ENCODE results near the gene MFSD12. TPM values are rescaled to one million over a fixed set of nuclear protein-coding genes. Genes with fewer than 3 reads are reported as not detected.

The MFSD12 gene
- total and polyA plus RNA-seq, 2 of the 8 experiments (the other 6 are each of a cell fraction or from before 2014, with no cell fraction given) = 59.6 to 71.3 TPM

DNA sequence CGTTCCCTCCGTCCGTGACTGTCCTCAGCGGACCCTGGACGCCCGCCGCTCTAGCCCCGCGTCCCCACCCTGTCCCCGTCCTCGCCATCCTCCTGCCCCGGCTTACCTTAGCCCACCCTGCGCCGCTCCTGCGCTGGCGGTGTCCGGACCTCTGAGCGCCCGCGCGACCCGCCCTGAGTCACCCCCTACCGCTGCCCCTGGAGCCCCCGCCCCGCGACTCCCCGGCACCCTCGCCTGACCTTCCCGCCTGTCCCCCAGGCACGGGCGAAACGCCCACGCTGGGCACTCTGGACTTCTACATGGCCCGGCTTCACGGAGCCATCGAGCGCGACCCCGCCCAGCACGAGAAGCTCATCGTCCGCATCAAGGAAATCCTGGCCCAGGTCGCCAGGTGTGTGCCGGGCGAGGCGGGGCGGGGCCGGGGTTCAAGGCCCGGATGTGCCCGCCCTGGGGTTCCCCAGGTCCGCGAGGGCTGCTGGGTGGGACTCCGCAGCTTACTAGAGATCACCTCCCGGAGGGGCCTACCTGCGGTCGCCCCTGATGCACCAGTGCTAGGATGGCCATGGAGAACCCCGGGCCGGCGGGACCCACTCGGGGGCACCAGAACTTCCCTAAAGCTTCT lies 20.4 kb upstream of the MFSD12 start:
- no peak overlapping the region for H2BK15ac ChIP-seq (ENCODE audit: low read length)
- H3K56ac ChIP-seq (replicated peaks; ENCODE audit: insufficient read length, low read depth, low read length) = no peak overlapping the region
- no peak overlapping the region for H3K9ac ChIP-seq (replicated peaks in 1 of 4; ENCODE audit: extremely low read depth in 1 of 4, low read depth in 3 of 4, low read length in 3 of 4)
- DNase-seq (ENCODE audit: low read depth in 1 of 2, low spot score in 2 of 2) = peak in 1 of 2 experiments; percentile 89
- H3K4me3 ChIP-seq (ENCODE audit: extremely low read depth in 1 of 4, insufficient read depth in 2 of 4, low read depth in 3 of 4, low read length in 4 of 4) = peak overlapping the region; percentile 19 to 77 (median 44); a peak in 7 of 8 replicates
- no peak overlapping the region for H3K23ac ChIP-seq (ENCODE audit: insufficient read length)
- H3K4me2 ChIP-seq (ENCODE audit: insufficient read depth in 1 of 2, low read depth in 2 of 2, low read length in 2 of 2) = peak overlapping the region; percentile 81 to 84
- no peak overlapping the region for H4K5ac ChIP-seq (ENCODE audit: insufficient read length, low read depth, low read length)
- no peak overlapping the region for H3K4ac ChIP-seq (replicated peaks; ENCODE audit: insufficient read length, low read depth, low read length)
- no peak overlapping the region for H2AFZ ChIP-seq (ENCODE audit: low read length)
- H4K91ac ChIP-seq (replicated peaks; ENCODE audit: insufficient read length, low read length) = no peak overlapping the region
- H3K9me3 ChIP-seq (ENCODE audit: insufficient read depth in 2 of 2, low read depth in 1 of 2, low read length in 1 of 2) = no peaks in the 10 kb centered on the region
- H3K4me1 ChIP-seq (replicated peaks in 1 of 4; ENCODE audit: control insufficient read depth in 3 of 4, insufficient read depth in 4 of 4, low read length in 3 of 4) = peaks cover 0 to 13% (median 8%) of the 10 kb centered on the region in 4 experiments; a peak in 5 of 7 replicates
- peaks cover 3 to 8% of the 10 kb centered on the region in 2 experiments for H4K20me1 ChIP-seq (replicated peaks in 1 of 2; ENCODE audit: control insufficient read depth in 1 of 2, insufficient read depth in 2 of 2, low read length in 2 of 2)
- 0 out of 2 replicates have a peak overlapping the region, but pooled peaks have one; percentile 47 for H4K8ac ChIP-seq (ENCODE audit: extremely low read depth, insufficient read depth, low read length)
- no peaks in the 10 kb centered on the region for H3K79me1 ChIP-seq (ENCODE audit: low read depth, low read length)
- no peak overlapping the region for H2BK12ac ChIP-seq (ENCODE audit: low read depth, low read length)
- ChIA-PET POLR2A (ENCODE audit: partially characterized antibody) (interaction anchor here (0.6 to 2.0 kb wide), 18 partner anchors 9 to 185 kb away, joined by 3 to 7 read pairs (median 4); partner anchors contain the start of genes MRPL54 and TEKTIP1), CTCF (ENCODE audit: partially characterized antibody) (interaction anchor here (0.6 to 6.6 kb wide), 9 partner anchors 9 to 250 kb away, joined by 3 to 51 read pairs (median 6); partner anchors contain the start of gene MFSD12)
- no peak overlapping the region for H3K14ac ChIP-seq (ENCODE audit: insufficient read length)
- no peak for FAIRE-seq
- H2BK5ac ChIP-seq (ENCODE audit: low read depth, low read length) = no peak overlapping the region
- 8% methylated on average over 17 of the region's 60 CpGs; no CpG with 5 or more reads in 1 of the 2 experiments for WGBS, 2 experiments (ENCODE audit: extremely low coverage in 1 of 2, insufficient coverage in 1 of 2, insufficient read length in 1 of 2, insufficient replicate concordance in 2 of 2, low coverage in 1 of 2, low lambda C conversion rate in 2 of 2, missing lambda C conversion rate in 1 of 2)
- H3K27ac ChIP-seq (ENCODE audit: low read depth, low read length) = no peak overlapping the region
- no peak overlapping the region for H2AK5ac ChIP-seq (ENCODE audit: low read depth, low read length)
- H3K18ac ChIP-seq (ENCODE audit: extremely low read depth, low read length) = peak overlapping the region; percentile 19; the same call in 1 of the 2 replicates
- H3K79me2 ChIP-seq (ENCODE audit: control insufficient read depth in 1 of 2, insufficient read depth in 2 of 2, low read length in 2 of 2) = no peaks in the 10 kb centered on the region
- no peak overlapping the region for H2BK20ac ChIP-seq (ENCODE audit: low read length)
- H3K36me3 ChIP-seq (ENCODE audit: control insufficient read depth in 2 of 4, insufficient read depth in 4 of 4, low read length in 3 of 4) = no peaks in the 10 kb centered on the region
- H3K23me2 ChIP-seq (ENCODE audit: low read depth, low read length) = peaks cover 17% of the 10 kb centered on the region; the same call in 1 of the 2 replicates
- H3K27me3 ChIP-seq (replicated peaks in 1 of 4; ENCODE audit: control insufficient read depth in 3 of 4, extremely low read depth in 1 of 4, insufficient read depth in 3 of 4, low read length in 3 of 4) = peaks cover 0 to 5% (median 0%) of the 10 kb centered on the region in 4 experiments; a peak in 1 of 7 replicates
- H2BK120ac ChIP-seq (replicated peaks; ENCODE audit: low read depth, low read length) = no peak overlapping the region
- TF ChIP-seq, protein P1, sequence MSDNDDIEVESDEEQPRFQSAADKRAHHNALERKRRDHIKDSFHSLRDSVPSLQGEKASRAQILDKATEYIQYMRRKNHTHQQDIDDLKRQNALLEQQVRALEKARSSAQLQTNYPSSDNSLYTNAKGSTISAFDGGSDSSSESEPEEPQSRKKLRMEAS (IDR thresholded peaks at IDR 0.05) = peak; percentile 67
- TF ChIP-seq, protein P2, sequence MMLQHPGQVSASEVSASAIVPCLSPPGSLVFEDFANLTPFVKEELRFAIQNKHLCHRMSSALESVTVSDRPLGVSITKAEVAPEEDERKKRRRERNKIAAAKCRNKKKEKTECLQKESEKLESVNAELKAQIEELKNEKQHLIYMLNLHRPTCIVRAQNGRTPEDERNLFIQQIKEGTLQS (IDR thresholded peaks at IDR 0.05; ENCODE audit: insufficient read depth, low read depth, low read length) = no peak
- TF ChIP-seq JUND (IDR thresholded peaks at IDR 0.05; ENCODE audit: low read length) (no peak), EGR1 (IDR thresholded peaks at IDR 0.05; ENCODE audit: borderline replicate concordance, low read depth, low read length) (no peak), TAF1 (IDR thresholded peaks at IDR 0.05; ENCODE audit: low read depth, low read length) (0 out of 2 replicates have a peak, but pooled peaks have one; percentile 36), TCF12 (IDR thresholded peaks at IDR 0.05; ENCODE audit: low read depth, low read length) (peak; percentile 62; the same call in 1 of the 2 replicates), SIN3A (conservative IDR thresholded peaks at IDR 0.05 in 1 of 2, IDR thresholded peaks at IDR 0.05 in 1 of 2; ENCODE audit: low read depth in 1 of 2, low read length in 2 of 2) (0 out of 4 replicates have a peak, but pooled peaks of 1 of the 2 experiments have one; percentile 27)
- TF ChIP-seq, protein P3, sequence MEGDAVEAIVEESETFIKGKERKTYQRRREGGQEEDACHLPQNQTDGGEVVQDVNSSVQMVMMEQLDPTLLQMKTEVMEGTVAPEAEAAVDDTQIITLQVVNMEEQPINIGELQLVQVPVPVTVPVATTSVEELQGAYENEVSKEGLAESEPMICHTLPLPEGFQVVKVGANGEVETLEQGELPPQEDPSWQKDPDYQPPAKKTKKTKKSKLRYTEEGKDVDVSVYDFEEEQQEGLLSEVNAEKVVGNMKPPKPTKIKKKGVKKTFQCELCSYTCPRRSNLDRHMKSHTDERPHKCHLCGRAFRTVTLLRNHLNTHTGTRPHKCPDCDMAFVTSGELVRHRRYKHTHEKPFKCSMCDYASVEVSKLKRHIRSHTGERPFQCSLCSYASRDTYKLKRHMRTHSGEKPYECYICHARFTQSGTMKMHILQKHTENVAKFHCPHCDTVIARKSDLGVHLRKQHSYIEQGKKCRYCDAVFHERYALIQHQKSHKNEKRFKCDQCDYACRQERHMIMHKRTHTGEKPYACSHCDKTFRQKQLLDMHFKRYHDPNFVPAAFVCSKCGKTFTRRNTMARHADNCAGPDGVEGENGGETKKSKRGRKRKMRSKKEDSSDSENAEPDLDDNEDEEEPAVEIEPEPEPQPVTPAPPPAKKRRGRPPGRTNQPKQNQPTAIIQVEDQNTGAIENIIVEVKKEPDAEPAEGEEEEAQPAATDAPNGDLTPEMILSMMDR (IDR thresholded peaks at IDR 0.05; ENCODE audit: control extremely low read depth in 1 of 3, insufficient read depth in 1 of 3, low read depth in 1 of 3, low read length in 3 of 3) = no peak

Measured in H1 (cell line).